Inflammatory macrophage treated with lipopolysaccharide for 4 hours (primary cell): ENCODE results near the gene TCF7L1.

Experiments
- DNase-seq: peaks from one replicate; pipeline ENCODE4 v3.0.0-alpha.2; 2020

Gene TCF7L1

GRCh38 chr2:85231952-85232351 lies 98.8 kb downstream of the TCF7L1 start:
- no peak for DNase-seq

- DNase-seq, result no peak
Observed at GRCh38 chr2:85234868-85235267, 101.7 kb downstream of the TCF7L1 start.

GRCh38 chr2:85235281-85235680 lies 102.1 kb downstream of the TCF7L1 start:
- no peak for DNase-seq

- DNase-seq, result no peak
Observed at GRCh38 chr2:85236084-85236483, 102.9 kb downstream of the TCF7L1 start.

GRCh38 chr2:85237849-85238565 lies 104.8 kb downstream of the TCF7L1 start:
- DNase-seq, result no peak

GRCh38 chr2:85238607-85239006 lies 105.4 kb downstream of the TCF7L1 start:
- no peak for DNase-seq

GRCh38 chr2:85239102-85239501 lies 105.9 kb downstream of the TCF7L1 start:
- DNase-seq, result no peak

GRCh38 chr2:85240055-85240454 lies 106.9 kb downstream of the TCF7L1 start:
- DNase-seq, result no peak

- DNase-seq, result no peak
Observed at GRCh38 chr2:85242321-85242720, 109.1 kb downstream of the TCF7L1 start.

- DNase-seq, result peak; percentile 26
Observed at GRCh38 chr2:85243101-85244072, 110.2 kb downstream of the TCF7L1 start.

- DNase-seq, result no peak
Observed at GRCh38 chr2:85244828-85245227, 111.6 kb downstream of the TCF7L1 start.

- DNase-seq, result no peak
Observed at GRCh38 chr2:85245891-85246290, 112.7 kb downstream of the TCF7L1 start.

- peak; percentile 75 for DNase-seq
Observed at GRCh38 chr2:85246348-85246747, 113.2 kb downstream of the TCF7L1 start.

- no peak for DNase-seq
Observed at GRCh38 chr2:85247610-85248009, 114.4 kb downstream of the TCF7L1 start.

- no peak for DNase-seq
Observed at GRCh38 chr2:85248773-85249509, 115.7 kb downstream of the TCF7L1 start.

GRCh38 chr2:85250045-85250444 lies 116.9 kb downstream of the TCF7L1 start:
- no peak for DNase-seq

GRCh38 chr2:85251070-85251616 lies 118.0 kb downstream of the TCF7L1 start:
- DNase-seq, result no peak

- DNase-seq, result no peak
Observed at GRCh38 chr2:85253890-85254289, 120.7 kb downstream of the TCF7L1 start.

- DNase-seq, result no peak
Observed at GRCh38 chr2:85254540-85255300, 121.5 kb downstream of the TCF7L1 start.

GRCh38 chr2:85255456-85255812 lies 122.2 kb downstream of the TCF7L1 start:
- no peak for DNase-seq

GRCh38 chr2:85255813-85256594 lies 122.8 kb downstream of the TCF7L1 start:
- no peak for DNase-seq
